Thyroid gland (tissue), 4 donors: ENCODE measurements around the gene GFER.

ENCODE experiments used
- POLR2A ChIP-seq, 2 donors: fragments of 450-650 bp; IDR thresholded peaks; one replicate each; pipeline ENCODE4 v1.6.1; 2017; ENCODE audit warnings: antibody characterized with exemption in 2 of 2, mild to moderate bottlenecking in 2 of 2, moderate library complexity in 1 of 2
- TF ChIP-seq, protein P1 (sequence below), 6 experiments: fragments of 200-600 bp in 3 of 6; fragments of 450-650 bp in 3 of 6; sonication (generic) in 3 of 6; IDR thresholded peaks; one replicate each; pipeline ENCODE4 v1.5.1; 2016 to 2019; ENCODE audit warnings: antibody characterized with exemption in 6 of 6, mild to moderate bottlenecking in 2 of 6, inconsistent platforms in 1 of 6, moderate library complexity in 1 of 6

DNA sequence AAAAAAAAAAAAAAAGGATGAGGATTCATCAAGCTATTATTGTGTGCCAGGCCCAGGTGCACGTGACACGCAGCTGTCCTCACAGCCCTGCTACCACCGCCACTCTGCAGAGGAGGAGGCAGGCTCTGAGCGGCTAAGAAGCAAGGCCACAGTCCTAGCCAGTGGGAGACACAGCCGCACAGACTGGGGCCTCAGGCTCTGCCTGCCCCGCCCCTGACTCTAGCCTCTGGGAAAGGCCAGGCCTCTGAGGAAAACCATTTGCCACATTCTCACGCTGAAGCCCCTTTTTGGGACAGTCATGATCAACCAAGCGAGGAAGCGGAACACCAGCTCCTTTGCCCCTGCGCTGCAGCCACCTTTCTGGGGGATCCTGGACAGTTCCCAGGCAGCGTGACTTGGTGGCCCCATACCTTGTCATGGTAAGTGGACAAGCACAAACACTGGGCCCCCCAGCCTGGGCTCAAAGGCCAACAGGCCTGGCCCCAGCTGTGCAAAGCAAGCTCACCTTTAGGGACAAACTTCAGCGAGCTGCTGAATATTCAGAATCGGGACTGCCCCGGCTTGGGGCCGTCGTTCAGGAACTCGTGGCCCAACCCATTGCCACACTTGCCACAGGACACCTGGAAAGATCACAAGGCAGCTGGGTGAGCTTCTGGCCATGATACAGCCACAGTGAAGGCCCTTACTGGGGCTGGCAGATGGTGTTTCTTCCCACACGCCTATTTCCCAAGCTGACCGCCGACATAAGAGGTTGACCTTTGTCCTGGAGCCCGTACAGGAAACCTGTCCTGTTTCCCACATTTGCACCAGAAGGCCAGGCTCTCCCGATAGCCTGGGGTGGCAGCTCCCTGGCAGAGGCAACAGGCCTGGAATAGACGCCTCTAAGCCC, 43.5 kb upstream of the GFER start:
- TF ChIP-seq, protein P1, sequence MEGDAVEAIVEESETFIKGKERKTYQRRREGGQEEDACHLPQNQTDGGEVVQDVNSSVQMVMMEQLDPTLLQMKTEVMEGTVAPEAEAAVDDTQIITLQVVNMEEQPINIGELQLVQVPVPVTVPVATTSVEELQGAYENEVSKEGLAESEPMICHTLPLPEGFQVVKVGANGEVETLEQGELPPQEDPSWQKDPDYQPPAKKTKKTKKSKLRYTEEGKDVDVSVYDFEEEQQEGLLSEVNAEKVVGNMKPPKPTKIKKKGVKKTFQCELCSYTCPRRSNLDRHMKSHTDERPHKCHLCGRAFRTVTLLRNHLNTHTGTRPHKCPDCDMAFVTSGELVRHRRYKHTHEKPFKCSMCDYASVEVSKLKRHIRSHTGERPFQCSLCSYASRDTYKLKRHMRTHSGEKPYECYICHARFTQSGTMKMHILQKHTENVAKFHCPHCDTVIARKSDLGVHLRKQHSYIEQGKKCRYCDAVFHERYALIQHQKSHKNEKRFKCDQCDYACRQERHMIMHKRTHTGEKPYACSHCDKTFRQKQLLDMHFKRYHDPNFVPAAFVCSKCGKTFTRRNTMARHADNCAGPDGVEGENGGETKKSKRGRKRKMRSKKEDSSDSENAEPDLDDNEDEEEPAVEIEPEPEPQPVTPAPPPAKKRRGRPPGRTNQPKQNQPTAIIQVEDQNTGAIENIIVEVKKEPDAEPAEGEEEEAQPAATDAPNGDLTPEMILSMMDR (IDR thresholded peaks at IDR 0.05), result no peak
- TF ChIP-seq POLR2A (IDR thresholded peaks at IDR 0.05), result no peak
